Pancreas (tissue), 10 donors: Measurements from ENCODE around the gene DIMT1. TPM values are rescaled to one million over a fixed set of nuclear protein-coding genes. Genes with fewer than 3 reads are reported as not detected.

ENCODE experiments used
- ATAC-seq, 4 donors: fragments of 200-7000 bp; cut with Tn5 transposase; one replicate each; pipeline versions ENCODE4 v1.8.0 to v1.9.1; 2020; ENCODE audit warnings: mild to moderate bottlenecking in 4 of 4, moderate library complexity in 4 of 4
- DNase-seq, 6 donors: peaks; one replicate each; pipeline ENCODE4 v3.0.0-alpha.2; 2020
- FAIRE-seq: peaks from 2 replicates; lab custom pipeline; 2012; peaks lifted over from hg19 to GRCh38; lab: Jason Lieb, UNC
- H3K27ac ChIP-seq, 4 donors: fragments of 200-600 bp; sonication (generic); 1 replicate in 3 of 4; 2 replicates in 1 of 4; pipeline versions ENCODE4 v1.5.0 to v1.8.0; 2020
- H3K27me3 ChIP-seq, 4 donors: fragments of 200-600 bp; one replicate each; pipeline ENCODE4 v1.8.0; 2021
- H3K36me3 ChIP-seq, 3 donors: fragments of 200-600 bp; sonication (generic) in 1 of 3; one replicate each; pipeline versions ENCODE4 v1.5.0 to v1.8.0; 2020 to 2021
- H3K4me1 ChIP-seq, 3 donors: fragments of 200-600 bp; one replicate each; pipeline ENCODE4 v1.8.0; 2021
- H3K4me3 ChIP-seq, 4 donors: fragments of 200-600 bp; sonication (generic) in 2 of 4; one replicate each; pipeline versions ENCODE4 v1.5.0 to v1.8.0; 2020 to 2021
- H3K9me3 ChIP-seq, 4 donors: fragments of 200-600 bp; one replicate each; pipeline ENCODE4 v1.8.0; 2021
- WGBS, 2 donors: extraction: QIAGEN DNeasy Blood & Tissue Kit; methylation state at CpG; one replicate each; pipeline ENCODE4 v1.1.7; 2013; 5-methylcytosine and 5-hydroxymethylcytosine counted together
- intact Hi-C, 3 donors: fragments of 100-400 bp; cut with DNase I; formaldehyde crosslinking; loops; one replicate each; pipeline versions ENCODE4 v1.11.1 to v1.14.2; 2022
- polyA plus RNA-seq, 2 donors: library from polyadenylated mRNA; stranded (reverse); fragments of 200-250 nt; gene quantifications; one replicate each; pipeline ENCODE4 v1.2.3, GENCODE V29; 2013
- total RNA-seq, 6 donors: library from RNA; stranded (reverse); fragmentation: NEBNext Ultra II Directional in 4 of 6; extraction: Animal tissue kit (Norgen Biotek cat#: 25700) in 4 of 6; gene quantifications; one replicate each; pipeline versions ENCODE4 v1.2.1 to v1.2.4, GENCODE V29; 2021 to 2023
- TF ChIP-seq, protein P1 (sequence below), 4 donors: fragments of 200-600 bp; sonication (generic) in 3 of 4; IDR thresholded peaks; one replicate each; pipeline versions ENCODE4 v1.5.0 to v1.8.0; 2021; ENCODE audit warnings: antibody characterized with exemption in 4 of 4
- donor health status: healthy with polysubstance abuse.
- donor health status: DM: no; HTN: no; CAD: no; lungs with moderate emphysema.
- donor health status: DM: no; HTN: no; CAD: no.
- donor health status: control.
- donor health status: control.
- donor health status: Bipolar disorder and iron deficiency.
- donor health status: DM: yes; HTN: yes; CAD: no.
- donor health status: DM: no; HTN: no; CAD: no.
- donor health status: DM: no; HTN: no; CAD: no.
- donor health status: DM: yes; HTN: yes; CAD: no.

Gene DIMT1
- total and polyA plus RNA-seq, 8 donors: 8.0 to 26.3 (median 12.1) TPM

DNA sequence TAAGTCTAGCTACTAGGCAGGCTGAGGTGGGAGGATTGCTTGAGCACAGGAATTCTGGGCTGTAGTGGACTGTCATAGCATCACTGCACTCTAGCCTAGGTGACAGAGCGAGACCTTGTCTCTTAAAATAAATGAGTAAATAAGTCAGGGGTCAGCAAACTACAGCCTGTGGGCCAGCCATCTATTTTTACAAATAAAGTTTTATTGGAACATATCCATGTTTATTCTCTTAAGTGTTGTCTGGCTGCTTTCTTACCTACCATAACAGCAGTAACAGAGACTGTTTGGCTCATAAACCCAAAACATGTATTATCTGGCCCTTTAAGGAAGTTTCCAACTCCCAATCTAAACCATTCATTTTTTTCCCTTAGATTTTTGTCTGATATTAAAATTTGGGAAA is 29.6 kb downstream of the DIMT1 start:
- no peaks in the 10 kb centered on the region for H3K4me1 ChIP-seq
- ATAC-seq (no peak), DNase-seq (no peak), FAIRE-seq (no peak)
- no peaks in the 10 kb centered on the region for H3K27me3 ChIP-seq
- intact Hi-C loops: no loop called here
- no peaks in the 10 kb centered on the region for H3K9me3 ChIP-seq
- TF ChIP-seq, protein P1, sequence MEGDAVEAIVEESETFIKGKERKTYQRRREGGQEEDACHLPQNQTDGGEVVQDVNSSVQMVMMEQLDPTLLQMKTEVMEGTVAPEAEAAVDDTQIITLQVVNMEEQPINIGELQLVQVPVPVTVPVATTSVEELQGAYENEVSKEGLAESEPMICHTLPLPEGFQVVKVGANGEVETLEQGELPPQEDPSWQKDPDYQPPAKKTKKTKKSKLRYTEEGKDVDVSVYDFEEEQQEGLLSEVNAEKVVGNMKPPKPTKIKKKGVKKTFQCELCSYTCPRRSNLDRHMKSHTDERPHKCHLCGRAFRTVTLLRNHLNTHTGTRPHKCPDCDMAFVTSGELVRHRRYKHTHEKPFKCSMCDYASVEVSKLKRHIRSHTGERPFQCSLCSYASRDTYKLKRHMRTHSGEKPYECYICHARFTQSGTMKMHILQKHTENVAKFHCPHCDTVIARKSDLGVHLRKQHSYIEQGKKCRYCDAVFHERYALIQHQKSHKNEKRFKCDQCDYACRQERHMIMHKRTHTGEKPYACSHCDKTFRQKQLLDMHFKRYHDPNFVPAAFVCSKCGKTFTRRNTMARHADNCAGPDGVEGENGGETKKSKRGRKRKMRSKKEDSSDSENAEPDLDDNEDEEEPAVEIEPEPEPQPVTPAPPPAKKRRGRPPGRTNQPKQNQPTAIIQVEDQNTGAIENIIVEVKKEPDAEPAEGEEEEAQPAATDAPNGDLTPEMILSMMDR (IDR thresholded peaks at IDR 0.05): no peak
- H3K27ac ChIP-seq: no peak overlapping the region
- 91 to 97% methylated on average over 1 of the region's 1 CpG for WGBS, 2 donors
- no peak overlapping the region for H3K4me3 ChIP-seq
- peaks cover 0 to 37% (median 2%) of the 10 kb centered on the region in 3 donors for H3K36me3 ChIP-seq

GRCh38 chr5:62373382-62373781 is 30.3 kb downstream of the DIMT1 start:
- peaks cover 0 to 36% (median 0%) of the 10 kb centered on the region in 3 donors for H3K36me3 ChIP-seq
- TF ChIP-seq, protein P1 (IDR thresholded peaks at IDR 0.05): no peak
- WGBS, 2 donors: 95 to 97% methylated on average over 3 of the region's 3 CpGs
- H3K4me1 ChIP-seq: no peaks in the 10 kb centered on the region
- intact Hi-C loops: no loop called here
- H3K27ac ChIP-seq: no peak overlapping the region
- H3K27me3 ChIP-seq: no peaks in the 10 kb centered on the region
- H3K4me3 ChIP-seq: no peak overlapping the region
- FAIRE-seq (no peak), ATAC-seq (no peak), DNase-seq (no peak)
- H3K9me3 ChIP-seq: no peaks in the 10 kb centered on the region

GRCh38 chr5:62372600-62372999 is 31.1 kb downstream of the DIMT1 start:
- DNase-seq (no peak), FAIRE-seq (no peak), ATAC-seq (no peak)
- H3K36me3 ChIP-seq: peaks cover 0 to 31% (median 0%) of the 10 kb centered on the region in 3 donors
- no peak overlapping the region for H3K27ac ChIP-seq
- TF ChIP-seq, protein P1 (IDR thresholded peaks at IDR 0.05): no peak
- H3K9me3 ChIP-seq: no peaks in the 10 kb centered on the region
- 93 to 96% methylated on average over 3 of the region's 3 CpGs for WGBS, 2 donors
- intact Hi-C loops: no loop called here
- H3K4me3 ChIP-seq: no peak overlapping the region
- no peaks in the 10 kb centered on the region for H3K27me3 ChIP-seq
- H3K4me1 ChIP-seq: no peaks in the 10 kb centered on the region

- DNase-seq (no peak), ATAC-seq (no peak), FAIRE-seq (no peak)
- Histone ChIP-seq H3K4me3 (no peak overlapping the region), H3K27ac (no peak overlapping the region), H3K36me3 (peaks cover 0 to 31% (median 0%) of the 10 kb centered on the region in 3 donors), H3K4me1 (no peaks in the 10 kb centered on the region), H3K27me3 (no peaks in the 10 kb centered on the region), H3K9me3 (no peaks in the 10 kb centered on the region)
- intact Hi-C loops: no loop called here
- TF ChIP-seq, protein P1 (IDR thresholded peaks at IDR 0.05): no peak
These were observed 32.3 kb downstream of the DIMT1 start for GRCh38 chr5:62371409-62371808.

DNA sequence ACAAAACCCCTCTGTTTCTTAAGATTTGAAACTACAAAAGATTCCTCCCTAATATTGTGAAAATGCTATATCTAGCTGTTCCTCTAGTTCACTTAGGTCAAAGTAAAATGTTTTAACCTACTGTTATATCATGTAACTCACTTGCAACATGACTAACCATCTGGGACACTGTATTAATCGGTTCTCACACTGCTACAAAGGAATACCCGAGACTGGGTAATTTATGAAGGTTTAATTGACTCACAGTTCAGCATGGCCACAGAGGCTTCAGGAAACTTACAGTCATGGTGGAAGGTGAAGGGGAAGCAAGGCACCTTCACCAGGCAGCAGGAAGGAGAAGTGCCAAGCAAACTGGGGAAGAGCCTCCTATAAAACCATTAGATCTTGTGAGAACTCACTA is 34.7 kb downstream of the DIMT1 start:
- DNase-seq (no peak), FAIRE-seq (no peak), ATAC-seq (no peak)
- H3K4me3 ChIP-seq: no peak overlapping the region
- intact Hi-C loops: no loop called here
- no peaks in the 10 kb centered on the region for H3K9me3 ChIP-seq
- H3K27ac ChIP-seq: no peak overlapping the region
- TF ChIP-seq, protein P1 (IDR thresholded peaks at IDR 0.05): no peak
- H3K4me1 ChIP-seq: no peaks in the 10 kb centered on the region
- H3K27me3 ChIP-seq: no peaks in the 10 kb centered on the region
- H3K36me3 ChIP-seq: peaks cover 0 to 37% (median 13%) of the 10 kb centered on the region in 3 donors
- 98% methylated on average over 2 of the region's 2 CpGs for WGBS, 2 donors
